GF-D8 (cell line): Measurements from ENCODE around the gene MAT2A.
"Not testable (repeated sequence)": the region's sequence is repeated elsewhere in the genome, so short reads cannot be mapped to it uniquely, and the experiment has no call there.

Experiments
- DNase-seq: peaks from one replicate; lab custom pipeline; 2025; lab: John Stamatoyannopoulos, UW

Gene MAT2A

GRCh38 chr2:85547859-85548607 lies 9.1 kb downstream of the MAT2A start:
- DNase-seq, result no peak

- DNase-seq, result no peak
These were observed 9.6 kb downstream of the MAT2A start for GRCh38 chr2:85548608-85548900.

GRCh38 chr2:85549095-85549494 lies 10.1 kb downstream of the MAT2A start:
- DNase-seq, result no peak

- DNase-seq, result no peak
These were observed 10.9 kb downstream of the MAT2A start for GRCh38 chr2:85549826-85550225.

- DNase-seq, result no peak
These were observed 11.5 kb downstream of the MAT2A start for GRCh38 chr2:85550486-85550885.

- DNase-seq, result peak; percentile 25
These were observed 13.0 kb downstream of the MAT2A start for GRCh38 chr2:85551698-85552678.

GRCh38 chr2:85553184-85553583 lies 14.2 kb downstream of the MAT2A start:
- no peak for DNase-seq

GRCh38 chr2:85554980-85555612 lies 16.1 kb downstream of the MAT2A start:
- DNase-seq, result no peak

GRCh38 chr2:85557130-85557529 lies 18.2 kb downstream of the MAT2A start:
- DNase-seq, result no peak

GRCh38 chr2:85558160-85558559 lies 19.2 kb downstream of the MAT2A start:
- DNase-seq, result no peak

- not testable (repeated sequence) for DNase-seq
These were observed 21.4 kb downstream of the MAT2A start for GRCh38 chr2:85560403-85560726.

- no peak for DNase-seq
These were observed 21.9 kb downstream of the MAT2A start for GRCh38 chr2:85560812-85561279.

- DNase-seq, result peak; percentile 88
These were observed 22.6 kb downstream of the MAT2A start, which contains the start of gene GGCX for GRCh38 chr2:85561280-85562212. Gene GGCX, minus strand, starts transcription at chr2:85561493. Its CDS starts 65 bp downstream, at chr2:85561428.

GRCh38 chr2:85564144-85564563 lies 25.2 kb downstream of the MAT2A start:
- no peak for DNase-seq

GRCh38 chr2:85566265-85566664 lies 27.3 kb downstream of the MAT2A start:
- no peak for DNase-seq

GRCh38 chr2:85575739-85576138 lies 36.8 kb downstream of the MAT2A start:
- DNase-seq, result no peak

GRCh38 chr2:85577063-85577385 lies 38.1 kb downstream of the MAT2A start:
- no peak for DNase-seq

GRCh38 chr2:85577386-85578242 lies 38.6 kb downstream of the MAT2A start, which contains the start of gene VAMP8:
Gene VAMP8, plus strand, starts transcription at chr2:85577586. Its CDS starts 61 bp downstream, at chr2:85577647.
- peak; percentile 57 for DNase-seq

- peak; percentile 84 for DNase-seq
These were observed 39.5 kb downstream of the MAT2A start for GRCh38 chr2:85578243-85579180.
